Colon (tissue), 2 donors: ENCODE data around the gene POT1.

Experiments used
- FAIRE-seq: peaks from 2 replicates; lab custom pipeline; 2012; peaks lifted over from hg19 to GRCh38; lab: Jason Lieb, UNC
- donor health status: control.
- donor health status: control.

Gene POT1

GRCh38 chr7:124808206-124808605 is 121.4 kb downstream of the POT1 start:
- no peak for FAIRE-seq

GRCh38 chr7:124801330-124801895 is 128.2 kb downstream of the POT1 start:
- no peak for FAIRE-seq

GRCh38 chr7:124800386-124800785 is 129.2 kb downstream of the POT1 start:
- FAIRE-seq: no peak

- FAIRE-seq: no peak
Observed at GRCh38 chr7:124799448-124799847, 130.2 kb downstream of the POT1 start.

- FAIRE-seq: no peak
Observed at GRCh38 chr7:124796771-124797170, 132.9 kb downstream of the POT1 start.

- FAIRE-seq: no peak
Observed at GRCh38 chr7:124792696-124793095, 136.9 kb downstream of the POT1 start.

GRCh38 chr7:124792002-124792401 is 137.6 kb downstream of the POT1 start:
- FAIRE-seq: no peak

GRCh38 chr7:124791426-124791825 is 138.2 kb downstream of the POT1 start:
- FAIRE-seq: no peak

GRCh38 chr7:124790645-124791044 is 139.0 kb downstream of the POT1 start:
- FAIRE-seq: no peak

GRCh38 chr7:124785994-124786393 is 143.6 kb downstream of the POT1 start:
- no peak for FAIRE-seq

- FAIRE-seq: no peak
Observed at GRCh38 chr7:124784879-124785818, 144.5 kb downstream of the POT1 start.

GRCh38 chr7:124783271-124783670 is 146.4 kb downstream of the POT1 start:
- no peak for FAIRE-seq

- no peak for FAIRE-seq
Observed at GRCh38 chr7:124781907-124782734, 147.5 kb downstream of the POT1 start.

- no peak for FAIRE-seq
Observed at GRCh38 chr7:124781418-124781817, 148.2 kb downstream of the POT1 start.

- no peak for FAIRE-seq
Observed at GRCh38 chr7:124780608-124781007, 149.0 kb downstream of the POT1 start.

GRCh38 chr7:124780056-124780455 is 149.6 kb downstream of the POT1 start:
- no peak for FAIRE-seq

- no peak for FAIRE-seq
Observed at GRCh38 chr7:124779620-124780019, 150.0 kb downstream of the POT1 start.

GRCh38 chr7:124779194-124779593 is 150.4 kb downstream of the POT1 start:
- no peak for FAIRE-seq

GRCh38 chr7:124777268-124777667 is 152.4 kb downstream of the POT1 start:
- no peak for FAIRE-seq

- FAIRE-seq: no peak
Observed at GRCh38 chr7:124776153-124776552, 153.5 kb downstream of the POT1 start.

- no peak for FAIRE-seq
Observed at GRCh38 chr7:124775422-124775821, 154.2 kb downstream of the POT1 start.

- no peak for FAIRE-seq
Observed at GRCh38 chr7:124773938-124774337, 155.7 kb downstream of the POT1 start.

GRCh38 chr7:124773339-124773738 is 156.3 kb downstream of the POT1 start:
- FAIRE-seq: no peak
